Astrocyte (in vitro differentiated cells and primary cell): Measurements from ENCODE around the gene NRIP1. TPM values are rescaled to one million over a fixed set of nuclear protein-coding genes. Genes with fewer than 3 reads are reported as not detected.

ENCODE experiments used
- DNase-seq: peaks from one replicate; pipeline ENCODE4 v3.0.0-alpha.2; 2010; ENCODE audit warnings: low read depth
- FAIRE-seq: peaks from 2 replicates; lab custom pipeline; 2011; peaks lifted over from hg19 to GRCh38; lab: Jason Lieb, UNC
- H2AFZ ChIP-seq: 2 replicates; pipeline ENCODE4 v1.6.0; 2012; ENCODE audit warnings: low read depth, low read length, inconsistent platforms
- H3K27ac ChIP-seq: 2 replicates; pipeline ENCODE4 v1.5.1; 2011; ENCODE audit warnings: low read depth, low read length, inconsistent platforms
- H3K27me3 ChIP-seq: 2 replicates; pipeline ENCODE4 v1.6.0; 2011; ENCODE audit warnings: low read length, inconsistent platforms; ENCODE audit not compliant: insufficient read depth
- H3K36me3 ChIP-seq: 2 replicates; pipeline ENCODE4 v1.5.1; 2011; ENCODE audit warnings: low read length, inconsistent platforms; ENCODE audit not compliant: insufficient read depth
- H3K4me1 ChIP-seq: 2 replicates; pipeline ENCODE4 v1.5.1; 2011; ENCODE audit warnings: low read length, inconsistent platforms; ENCODE audit not compliant: insufficient read depth
- H3K4me2 ChIP-seq: 2 replicates; pipeline ENCODE4 v1.6.0; 2012; ENCODE audit warnings: low read length, inconsistent platforms
- H3K4me3 ChIP-seq: 2 replicates; pipeline ENCODE4 v1.5.1; 2011; ENCODE audit warnings: low read depth, mild to moderate bottlenecking, low read length, inconsistent platforms; ENCODE audit not compliant: insufficient read depth
- H3K79me2 ChIP-seq: 2 replicates; pipeline ENCODE4 v1.6.0; 2012; ENCODE audit warnings: mild to moderate bottlenecking, low read length, inconsistent platforms; ENCODE audit not compliant: insufficient read depth
- H3K9ac ChIP-seq: 2 replicates; pipeline ENCODE4 v1.6.0; 2012; ENCODE audit warnings: mild to moderate bottlenecking, low read length, inconsistent platforms
- H3K9me3 ChIP-seq: 2 replicates; pipeline ENCODE4 v1.5.1; 2012; ENCODE audit warnings: low read depth, mild to moderate bottlenecking, low read length, inconsistent platforms; ENCODE audit not compliant: insufficient read depth
- H4K20me1 ChIP-seq: 2 replicates; pipeline ENCODE4 v1.6.0; 2012; ENCODE audit warnings: low read length, inconsistent platforms; ENCODE audit not compliant: insufficient read depth
- H3K27ac Mint-ChIP-seq: one replicate; pipeline ENCODE4 v1.8.0; 2021; ENCODE audit warnings: mild to moderate bottlenecking, mixed read lengths; ENCODE audit not compliant: unreplicated experiment
- H3K27me3 Mint-ChIP-seq: one replicate; pipeline ENCODE4 v1.8.0; 2021; ENCODE audit warnings: low read depth, mixed read lengths; ENCODE audit not compliant: unreplicated experiment
- H3K36me3 Mint-ChIP-seq: one replicate; pipeline ENCODE4 v1.8.0; 2021; ENCODE audit warnings: low read depth, mixed read lengths; ENCODE audit not compliant: unreplicated experiment
- H3K4me1 Mint-ChIP-seq: one replicate; pipeline ENCODE4 v1.8.0; 2021; ENCODE audit warnings: low read depth, mixed read lengths; ENCODE audit not compliant: unreplicated experiment
- H3K4me3 Mint-ChIP-seq: one replicate; pipeline ENCODE4 v1.8.0; 2021; ENCODE audit warnings: mild to moderate bottlenecking, moderate library complexity, mixed read lengths; ENCODE audit not compliant: unreplicated experiment
- H3K9me3 Mint-ChIP-seq: one replicate; pipeline ENCODE4 v1.8.0; 2021; ENCODE audit warnings: mild to moderate bottlenecking, mixed read lengths; ENCODE audit not compliant: unreplicated experiment
- CTCF ChIP-seq: IDR thresholded peaks from 2 replicates; pipeline ENCODE4 v1.5.1; 2011; ENCODE audit warnings: low read depth, mild to moderate bottlenecking, inconsistent platforms, low read length, moderate library complexity; ENCODE audit not compliant: insufficient read depth
- EZH2 ChIP-seq: IDR thresholded peaks from 2 replicates; pipeline ENCODE4 v1.6.1; 2012; ENCODE audit warnings: mild to moderate bottlenecking, low read length, inconsistent platforms; ENCODE audit not compliant: insufficient read depth
- total RNA-seq: library from RNA; stranded (reverse); gene quantifications from 2 replicates; pipeline ENCODE4 v1.2.1, GENCODE V29; 2021

Gene NRIP1
- total RNA-seq, 1 donor from 2014 or later, result 55.5 TPM

GRCh38 chr21:15029077-15029476 lies 35.7 kb downstream of the NRIP1 start:
- no peak overlapping the region for H3K9ac ChIP-seq
- H3K4me3 ChIP-seq, result no peak overlapping the region
- H3K36me3 Mint-ChIP-seq, result peaks cover 21% of the 10 kb centered on the region
- no peak overlapping the region for H3K27ac ChIP-seq
- H3K36me3 ChIP-seq, result peaks cover 6% of the 10 kb centered on the region
- FAIRE-seq (no peak), DNase-seq (no peak)
- H3K4me2 ChIP-seq, result no peak overlapping the region
- H3K9me3 ChIP-seq, result no peaks in the 10 kb centered on the region
- no peaks in the 10 kb centered on the region for H3K27me3 ChIP-seq
- H3K27me3 Mint-ChIP-seq, result no peaks in the 10 kb centered on the region
- TF ChIP-seq CTCF (no peak), EZH2 (no peak)
- H3K27ac Mint-ChIP-seq, result no peak overlapping the region
- H3K4me1 Mint-ChIP-seq, result peaks cover 15% of the 10 kb centered on the region
- H3K9me3 Mint-ChIP-seq, result peaks cover 4% of the 10 kb centered on the region
- H3K4me3 Mint-ChIP-seq, result no peak overlapping the region
- H4K20me1 ChIP-seq, result peaks cover 62% of the 10 kb centered on the region
- H3K79me2 ChIP-seq, result peaks cover 89% of the 10 kb centered on the region
- H3K4me1 ChIP-seq, result peaks cover 5% of the 10 kb centered on the region
- no peak overlapping the region for H2AFZ ChIP-seq

- Mint-ChIP-seq H3K4me3 (no peak overlapping the region), H3K4me1 (peaks cover 12% of the 10 kb centered on the region), H3K27me3 (no peaks in the 10 kb centered on the region), H3K36me3 (peaks cover 21% of the 10 kb centered on the region), H3K9me3 (peaks cover 4% of the 10 kb centered on the region), H3K27ac (no peak overlapping the region)
- Histone ChIP-seq H2AFZ (no peak overlapping the region), H3K4me2 (no peak overlapping the region), H3K79me2 (peaks cover 89% of the 10 kb centered on the region), H3K27ac (no peak overlapping the region), H3K4me1 (no peaks in the 10 kb centered on the region), H3K9ac (no peak overlapping the region), H3K4me3 (no peak overlapping the region), H3K27me3 (no peaks in the 10 kb centered on the region), H3K9me3 (no peaks in the 10 kb centered on the region), H3K36me3 (peaks cover 6% of the 10 kb centered on the region), H4K20me1 (peaks cover 58% of the 10 kb centered on the region)
- TF ChIP-seq CTCF (no peak), EZH2 (no peak)
- DNase-seq, result no peak
- no peak for FAIRE-seq
These were observed 36.6 kb downstream of the NRIP1 start for GRCh38 chr21:15028186-15028585.

- no peak overlapping the region for H3K27ac Mint-ChIP-seq
- no peak for DNase-seq
- peaks cover 11% of the 10 kb centered on the region for H3K4me1 Mint-ChIP-seq
- H3K79me2 ChIP-seq, result peaks cover 90% of the 10 kb centered on the region
- H3K4me3 ChIP-seq, result no peak overlapping the region
- no peaks in the 10 kb centered on the region for H3K9me3 ChIP-seq
- no peak overlapping the region for H3K4me3 Mint-ChIP-seq
- H3K4me2 ChIP-seq, result no peak overlapping the region
- H2AFZ ChIP-seq, result no peak overlapping the region
- peaks cover 6% of the 10 kb centered on the region for H3K36me3 ChIP-seq
- peaks cover 61% of the 10 kb centered on the region for H4K20me1 ChIP-seq
- TF ChIP-seq EZH2, result no peak
- TF ChIP-seq CTCF, result no peak
- no peaks in the 10 kb centered on the region for H3K27me3 ChIP-seq
- no peaks in the 10 kb centered on the region for H3K27me3 Mint-ChIP-seq
- no peak for FAIRE-seq
- H3K4me1 ChIP-seq, result no peaks in the 10 kb centered on the region
- peaks cover 4% of the 10 kb centered on the region for H3K9me3 Mint-ChIP-seq
- H3K9ac ChIP-seq, result no peak overlapping the region
- H3K36me3 Mint-ChIP-seq, result peaks cover 21% of the 10 kb centered on the region
- no peak overlapping the region for H3K27ac ChIP-seq
These were observed 37.7 kb downstream of the NRIP1 start for GRCh38 chr21:15027056-15027455.
